GM12873 (cell line): ENCODE measurements around the gene CR2.

ENCODE experiments used
- CTCF ChIP-seq: IDR thresholded peaks from 2 replicates; pipeline ENCODE4 v1.5.1; 2012; ENCODE audit warnings: low read depth, mild to moderate bottlenecking, moderate library complexity, low read length, control low read depth; ENCODE audit not compliant: insufficient read depth; ENCODE audit errors: missing control alignments

The CR2 gene

GRCh38 chr1:207499573-207499972, 45.4 kb downstream of the CR2 start:
- peak; percentile 77 for TF ChIP-seq CTCF

- TF ChIP-seq CTCF = no peak
Observed at GRCh38 chr1:207500306-207500705, 46.2 kb downstream of the CR2 start.

GRCh38 chr1:207501071-207501470, 46.9 kb downstream of the CR2 start:
- no peak for TF ChIP-seq CTCF

GRCh38 chr1:207502726-207503125, 48.6 kb downstream of the CR2 start:
- no peak for TF ChIP-seq CTCF

GRCh38 chr1:207503950-207504349, 49.8 kb downstream of the CR2 start:
- TF ChIP-seq CTCF = no peak

GRCh38 chr1:207504438-207504837, 50.3 kb downstream of the CR2 start:
- no peak for TF ChIP-seq CTCF

GRCh38 chr1:207510444-207510843, 56.3 kb downstream of the CR2 start:
- TF ChIP-seq CTCF = no peak
